ENCODE results near the gene AKR1B1.

GRCh38 chr7:134446923-134447322, 12.0 kb downstream of the AKR1B1 start:
- TF ChIP-seq MXI1 (IDR thresholded peaks at IDR 0.05; ENCODE audit: low read depth, low read length): no peak
- TF ChIP-seq CREM (IDR thresholded peaks at IDR 0.05; ENCODE audit: low read depth): no peak
